ENCODE results near the gene CEMIP2.

GRCh38 chr9:71758277-71758676 lies 10.0 kb downstream of the CEMIP2 start:
- TF ChIP-seq CTCF (IDR thresholded peaks at IDR 0.05) (no peak), ZFX (IDR thresholded peaks at IDR 0.05; ENCODE audit: borderline replicate concordance) (no peak)

All from 22Rv1 (cell line).